NCI-H146 treated with DMSO at 0.1 percent for 48 hours (cell line): Measurements from ENCODE around the gene CADM4.
A peak's percentile ranks its signal among the peaks of the same experiment; 100 is the strongest.
"Not testable (repeated sequence)": the region's sequence is repeated elsewhere in the genome, so short reads cannot be mapped to it uniquely, and the experiment has no call there.

ENCODE experiments used
- DNase-seq: peaks from one replicate; lab custom pipeline; 2025; ENCODE audit not compliant: unreplicated experiment; lab: John Stamatoyannopoulos, UW

Gene CADM4

GRCh38 chr19:43639519-43640423, at the start of gene CADM4:
Gene CADM4 (minus strand): TSS chr19:43639850. CDS start chr19:43639790, 60 bp downstream.
- peak; percentile 27 for DNase-seq

- DNase-seq: no peak
These were observed 48.5 kb upstream of the CADM4 start for GRCh38 chr19:43688059-43688701.

GRCh38 chr19:43687660-43687997, 48.0 kb upstream of the CADM4 start:
- DNase-seq: no peak

- DNase-seq: no peak
These were observed 44.7 kb upstream of the CADM4 start for GRCh38 chr19:43684326-43684725.

- no peak for DNase-seq
These were observed 44.3 kb upstream of the CADM4 start for GRCh38 chr19:43683905-43684304.

GRCh38 chr19:43682824-43683661, 43.4 kb upstream of the CADM4 start:
- DNase-seq: no peak

- DNase-seq: not testable (repeated sequence)
These were observed 42.6 kb upstream of the CADM4 start for GRCh38 chr19:43682269-43682668.

GRCh38 chr19:43681821-43682220, 42.2 kb upstream of the CADM4 start:
- no peak for DNase-seq

GRCh38 chr19:43678512-43679261, 39.0 kb upstream of the CADM4 start:
- DNase-seq: no peak

GRCh38 chr19:43675906-43676305, 36.3 kb upstream of the CADM4 start:
- no peak for DNase-seq

GRCh38 chr19:43675269-43675879, 35.7 kb upstream of the CADM4 start:
- DNase-seq: no peak

- no peak for DNase-seq
These were observed 34.9 kb upstream of the CADM4 start for GRCh38 chr19:43674596-43674995.

GRCh38 chr19:43674183-43674582, 34.5 kb upstream of the CADM4 start:
- no peak for DNase-seq

GRCh38 chr19:43673637-43674036, 34.0 kb upstream of the CADM4 start:
- DNase-seq: no peak

- DNase-seq: peak; percentile 6
These were observed 32.5 kb upstream of the CADM4 start for GRCh38 chr19:43672061-43672679.

- DNase-seq: peak; percentile 99
These were observed 28.9 kb upstream of the CADM4 start for GRCh38 chr19:43668406-43669109.

- no peak for DNase-seq
These were observed 28.3 kb upstream of the CADM4 start for GRCh38 chr19:43667876-43668405.

- peak; percentile 49 for DNase-seq
These were observed 27.7 kb upstream of the CADM4 start for GRCh38 chr19:43667126-43667875.
